IMR-90 (cell line): ENCODE results near the gene SLX4IP.

ENCODE experiments used
- BHLHE40 ChIP-seq: fragments of 150-350 bp; IDR thresholded peaks from 2 replicates; pipeline ENCODE4 v1.6.1; 2016; ENCODE audit warnings: mild to moderate bottlenecking, low read depth, low read length
- CEBPB ChIP-seq: IDR thresholded peaks from 2 replicates; pipeline ENCODE4 v1.6.1; 2012; ENCODE audit warnings: low read depth, low read length, improper control_type of control experiment
- CHD1 ChIP-seq: IDR thresholded peaks from 2 replicates; pipeline ENCODE4 v1.6.1; 2012; ENCODE audit warnings: low read depth, low read length, improper control_type of control experiment
- MAFK ChIP-seq: IDR thresholded peaks from 2 replicates; pipeline ENCODE4 v1.6.1; 2012; ENCODE audit warnings: low read depth, low read length, improper control_type of control experiment
- MXI1 ChIP-seq: IDR thresholded peaks from 2 replicates; pipeline ENCODE4 v1.6.1; 2012; ENCODE audit warnings: low read depth, mild to moderate bottlenecking, low read length, moderate library complexity, borderline replicate concordance
- NFE2L2 ChIP-seq: fragments of 150-350 bp; IDR thresholded peaks from 2 replicates; pipeline ENCODE4 v1.6.1; 2016; ENCODE audit warnings: low read depth, mild to moderate bottlenecking, low read length
- POLR2A ChIP-seq: IDR thresholded peaks from 2 replicates; pipeline ENCODE4 v1.6.1; 2012; ENCODE audit warnings: mild to moderate bottlenecking, low read depth, low read length
- RAD21 ChIP-seq: IDR thresholded peaks from 2 replicates; pipeline ENCODE4 v1.6.1; 2012; ENCODE audit warnings: low read length, improper control_type of control experiment
- RCOR1 ChIP-seq: IDR thresholded peaks from 2 replicates; pipeline ENCODE4 v1.6.1; 2012; ENCODE audit warnings: mild to moderate bottlenecking, low read length, improper control_type of control experiment; ENCODE audit not compliant: insufficient replicate concordance
- RFX5 ChIP-seq: IDR thresholded peaks from 2 replicates; pipeline ENCODE4 v1.8.0; 2012; ENCODE audit warnings: low read depth, mild to moderate bottlenecking, low read length, moderate library complexity
- SMC3 ChIP-seq: fragments of 150-350 bp; IDR thresholded peaks from 2 replicates; pipeline ENCODE4 v1.6.1; 2016; ENCODE audit warnings: low read depth, mild to moderate bottlenecking, antibody characterized with exemption, low read length, moderate library complexity
- TF ChIP-seq, protein P1 (sequence below): conservative IDR thresholded peaks from 2 replicates; pipeline ENCODE4 v1.5.1; 2012; ENCODE audit warnings: mild to moderate bottlenecking, low read depth, low read length, improper control_type of control experiment
- TF ChIP-seq, protein P2 (sequence below): fragments of 150-350 bp; IDR thresholded peaks from 2 replicates; pipeline ENCODE4 v1.6.1; 2017; ENCODE audit warnings: mild to moderate bottlenecking, antibody characterized with exemption, low read length, low read depth
- TF ChIP-seq, protein P3 (sequence below): fragments of 150-350 bp; IDR thresholded peaks from 2 replicates; pipeline ENCODE4 v1.6.1; 2016; ENCODE audit warnings: low read depth, mild to moderate bottlenecking, low read length, moderate library complexity, borderline replicate concordance

DNA sequence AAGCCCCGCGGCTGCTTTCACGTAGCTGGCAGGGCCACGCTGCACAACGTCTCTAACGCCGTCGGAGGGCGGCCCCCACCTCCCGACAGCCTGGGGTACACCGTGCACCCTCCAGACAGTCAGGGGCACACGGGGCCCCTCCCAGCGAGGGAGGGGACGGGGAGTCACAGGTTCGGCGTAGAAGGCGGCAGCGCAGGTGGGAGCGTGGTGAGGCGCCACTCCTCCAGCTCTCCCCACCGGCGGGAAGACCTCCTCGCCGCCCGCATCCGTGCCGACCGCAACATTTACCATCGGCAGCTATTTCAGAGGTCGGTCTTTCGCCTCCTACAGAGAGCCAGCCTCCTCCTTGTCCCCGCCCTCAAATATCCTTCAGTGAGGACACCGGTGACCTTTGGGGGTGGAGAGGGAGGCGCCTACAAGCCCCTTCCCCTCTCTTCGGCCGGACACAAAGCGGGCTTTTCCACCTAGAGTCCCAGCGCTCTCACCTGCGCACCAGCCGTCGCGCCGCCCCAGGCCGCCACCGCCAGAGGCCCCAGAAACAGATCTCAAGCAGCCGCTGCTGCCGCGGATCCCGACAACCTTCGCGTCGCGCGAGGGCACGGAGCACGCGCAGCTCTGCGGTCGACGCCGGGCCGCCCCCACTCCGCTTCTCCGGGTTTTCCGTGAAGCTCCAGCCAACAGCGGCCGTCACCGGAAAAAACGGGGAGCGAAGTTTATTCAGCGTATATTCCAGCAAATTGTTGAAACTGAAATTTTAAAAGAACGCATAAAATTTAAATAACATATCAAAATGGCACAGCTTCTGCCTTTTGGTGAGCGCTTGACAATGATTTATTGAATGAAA lies 1.3 kb upstream of the SLX4IP start, which contains the start of gene MKKS:
- peak; percentile 18; the same call in 1 of the 2 replicates for TF ChIP-seq SMC3
- TF ChIP-seq, protein P1, sequence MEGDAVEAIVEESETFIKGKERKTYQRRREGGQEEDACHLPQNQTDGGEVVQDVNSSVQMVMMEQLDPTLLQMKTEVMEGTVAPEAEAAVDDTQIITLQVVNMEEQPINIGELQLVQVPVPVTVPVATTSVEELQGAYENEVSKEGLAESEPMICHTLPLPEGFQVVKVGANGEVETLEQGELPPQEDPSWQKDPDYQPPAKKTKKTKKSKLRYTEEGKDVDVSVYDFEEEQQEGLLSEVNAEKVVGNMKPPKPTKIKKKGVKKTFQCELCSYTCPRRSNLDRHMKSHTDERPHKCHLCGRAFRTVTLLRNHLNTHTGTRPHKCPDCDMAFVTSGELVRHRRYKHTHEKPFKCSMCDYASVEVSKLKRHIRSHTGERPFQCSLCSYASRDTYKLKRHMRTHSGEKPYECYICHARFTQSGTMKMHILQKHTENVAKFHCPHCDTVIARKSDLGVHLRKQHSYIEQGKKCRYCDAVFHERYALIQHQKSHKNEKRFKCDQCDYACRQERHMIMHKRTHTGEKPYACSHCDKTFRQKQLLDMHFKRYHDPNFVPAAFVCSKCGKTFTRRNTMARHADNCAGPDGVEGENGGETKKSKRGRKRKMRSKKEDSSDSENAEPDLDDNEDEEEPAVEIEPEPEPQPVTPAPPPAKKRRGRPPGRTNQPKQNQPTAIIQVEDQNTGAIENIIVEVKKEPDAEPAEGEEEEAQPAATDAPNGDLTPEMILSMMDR = no peak
- TF ChIP-seq, protein P2, sequence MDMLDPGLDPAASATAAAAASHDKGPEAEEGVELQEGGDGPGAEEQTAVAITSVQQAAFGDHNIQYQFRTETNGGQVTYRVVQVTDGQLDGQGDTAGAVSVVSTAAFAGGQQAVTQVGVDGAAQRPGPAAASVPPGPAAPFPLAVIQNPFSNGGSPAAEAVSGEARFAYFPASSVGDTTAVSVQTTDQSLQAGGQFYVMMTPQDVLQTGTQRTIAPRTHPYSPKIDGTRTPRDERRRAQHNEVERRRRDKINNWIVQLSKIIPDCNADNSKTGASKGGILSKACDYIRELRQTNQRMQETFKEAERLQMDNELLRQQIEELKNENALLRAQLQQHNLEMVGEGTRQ = peak; percentile 5; the same call in 1 of the 2 replicates
- TF ChIP-seq POLR2A = no peak
- TF ChIP-seq CEBPB = no peak
- 0 out of 2 replicates have a peak, but pooled peaks have one; percentile 4 for TF ChIP-seq RFX5
- TF ChIP-seq MXI1 = peak; percentile 47; the same call in 1 of the 2 replicates
- TF ChIP-seq CHD1 = no peak
- TF ChIP-seq RCOR1 = no peak
- TF ChIP-seq NFE2L2 = no peak
- TF ChIP-seq BHLHE40 = peak; percentile 64
- TF ChIP-seq RAD21 = no peak
- TF ChIP-seq MAFK = no peak
- TF ChIP-seq, protein P3, sequence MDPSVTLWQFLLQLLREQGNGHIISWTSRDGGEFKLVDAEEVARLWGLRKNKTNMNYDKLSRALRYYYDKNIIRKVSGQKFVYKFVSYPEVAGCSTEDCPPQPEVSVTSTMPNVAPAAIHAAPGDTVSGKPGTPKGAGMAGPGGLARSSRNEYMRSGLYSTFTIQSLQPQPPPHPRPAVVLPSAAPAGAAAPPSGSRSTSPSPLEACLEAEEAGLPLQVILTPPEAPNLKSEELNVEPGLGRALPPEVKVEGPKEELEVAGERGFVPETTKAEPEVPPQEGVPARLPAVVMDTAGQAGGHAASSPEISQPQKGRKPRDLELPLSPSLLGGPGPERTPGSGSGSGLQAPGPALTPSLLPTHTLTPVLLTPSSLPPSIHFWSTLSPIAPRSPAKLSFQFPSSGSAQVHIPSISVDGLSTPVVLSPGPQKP = no peak
